Superior temporal gyrus (tissue), 1 donor: ENCODE data around the gene NOXA1.

ENCODE experiments used
- DNase-seq: peaks from one replicate; pipeline ENCODE4 v3.0.0-alpha.2; 2016; ENCODE audit errors: extremely low spot score

NOXA1 gene

DNA sequence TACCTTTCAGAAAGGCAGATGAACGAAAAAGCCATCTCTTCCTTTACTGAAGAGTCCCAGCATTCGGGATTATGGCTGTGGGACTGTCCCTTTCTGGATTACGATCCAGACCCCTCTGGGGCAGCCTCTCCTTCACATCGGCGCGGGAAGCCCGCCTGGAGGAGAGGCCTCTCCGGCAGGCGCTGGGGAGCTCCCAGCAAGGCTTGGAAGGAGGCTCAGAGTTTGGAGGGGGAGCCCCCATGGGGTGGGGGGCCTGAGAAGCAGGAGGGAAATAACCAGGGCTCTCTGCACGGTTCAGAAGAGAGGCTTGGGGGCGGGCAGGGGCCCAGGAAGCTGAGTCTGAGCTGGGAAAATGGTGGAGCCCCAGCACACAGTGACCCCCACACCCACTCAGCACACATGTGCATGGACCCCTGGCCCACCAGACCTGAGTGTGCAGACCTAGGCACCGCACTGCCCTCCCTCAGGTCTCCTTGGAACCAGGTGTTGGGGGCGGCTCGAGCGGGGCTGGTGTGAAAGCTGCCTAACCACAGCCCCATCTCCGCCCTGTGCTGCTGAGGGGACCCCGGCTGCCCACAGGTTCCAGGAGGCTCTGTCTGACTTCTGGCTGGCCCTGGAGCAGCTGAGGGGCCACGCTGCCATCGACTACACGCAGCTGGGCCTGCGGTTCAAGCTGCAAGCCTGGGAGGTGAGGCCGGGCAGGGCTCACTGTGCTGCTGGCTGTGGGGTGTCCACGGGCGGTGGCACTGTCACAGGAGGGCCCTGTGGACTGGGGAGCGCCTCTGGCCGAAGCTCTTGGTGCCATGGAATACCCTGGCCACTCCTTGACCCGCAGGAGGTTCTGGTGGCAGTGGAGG lies 4.5 kb downstream of the NOXA1 start:
- DNase-seq, result no peak

DNA sequence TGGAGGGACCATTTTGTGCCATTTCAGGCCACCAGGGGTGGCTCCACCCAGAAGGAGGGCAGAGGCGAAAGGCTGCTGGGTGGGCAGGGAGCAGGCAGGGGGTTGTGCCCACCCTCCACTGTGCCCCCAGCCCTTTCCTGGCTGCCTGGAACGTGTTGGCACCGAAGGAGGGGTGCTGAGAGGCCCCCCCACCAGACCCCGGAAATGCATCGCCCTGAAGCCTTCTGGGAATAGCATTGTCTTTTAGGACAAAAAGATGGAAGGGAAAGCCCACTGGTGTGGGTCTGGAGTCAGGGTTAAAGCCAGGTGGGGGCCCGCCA lies 5.1 kb downstream of the NOXA1 start:
- DNase-seq, result no peak

DNA sequence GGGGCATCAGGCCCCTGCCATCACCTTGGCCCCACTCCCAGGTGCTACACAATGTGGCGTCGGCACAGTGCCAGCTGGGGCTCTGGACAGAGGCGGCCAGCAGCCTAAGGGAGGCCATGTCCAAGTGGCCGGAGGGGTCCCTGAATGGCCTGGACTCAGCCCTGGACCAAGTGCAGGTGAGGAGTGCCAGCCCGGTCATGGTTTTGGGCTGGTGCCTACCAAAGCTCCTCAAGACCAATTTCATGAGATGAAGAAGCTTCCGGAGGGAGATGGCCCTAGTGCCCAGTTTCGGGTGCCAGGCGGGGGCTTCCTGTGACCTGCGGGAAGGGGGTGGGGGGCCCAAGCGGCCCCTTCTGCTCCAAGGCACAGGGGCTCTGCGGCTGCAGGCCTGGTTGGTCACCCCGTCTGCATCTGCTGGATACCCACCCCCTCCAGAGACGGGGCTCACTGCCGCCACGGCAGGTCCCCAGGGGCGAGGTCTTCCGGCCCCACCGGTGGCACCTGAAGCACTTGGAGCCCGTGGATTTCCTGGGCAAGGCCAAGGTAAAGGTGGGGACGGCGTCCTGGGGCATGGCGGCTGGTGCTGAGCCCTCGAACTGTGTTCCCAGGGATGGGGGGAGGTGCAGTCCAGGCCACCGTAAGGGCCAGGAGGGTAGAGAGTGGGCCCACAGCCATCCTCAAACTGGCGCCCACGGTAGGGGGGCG lies 5.8 kb downstream of the NOXA1 start:
- no peak for DNase-seq

GRCh38 chr9:137429546-137429890 lies 6.3 kb downstream of the NOXA1 start:
- no peak for DNase-seq

- DNase-seq, result no peak
Observed at GRCh38 chr9:137429974-137430722, 7.0 kb downstream of the NOXA1 start.

- no peak for DNase-seq
Observed at GRCh38 chr9:137430723-137431415, 7.7 kb downstream of the NOXA1 start.

DNA sequence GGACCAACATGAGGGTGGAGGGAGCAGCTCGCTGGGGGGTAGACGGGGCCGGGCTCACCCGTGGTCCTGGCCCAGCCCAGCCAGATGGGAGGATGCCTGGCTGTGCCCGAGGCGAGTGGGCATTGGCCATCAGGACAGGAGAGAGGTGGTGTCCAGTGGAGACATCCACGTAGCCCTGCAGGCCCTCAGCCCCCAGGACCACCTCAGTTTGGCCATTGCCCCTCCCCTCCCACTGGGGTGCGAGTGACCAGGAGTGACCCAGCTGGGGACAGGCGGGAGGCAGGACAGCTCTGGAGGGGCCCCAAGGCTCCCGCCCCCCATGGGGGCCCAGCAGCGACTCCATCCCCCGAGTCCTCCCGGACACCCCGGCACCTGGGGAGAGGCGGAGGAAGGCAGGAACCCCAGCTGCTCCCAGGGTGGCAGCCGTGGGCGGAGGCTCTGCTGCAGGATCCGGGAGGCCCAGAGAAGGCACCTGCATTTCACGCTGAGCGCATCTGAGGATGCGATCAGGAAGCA lies 8.3 kb downstream of the NOXA1 start:
- DNase-seq, result no peak

DNA sequence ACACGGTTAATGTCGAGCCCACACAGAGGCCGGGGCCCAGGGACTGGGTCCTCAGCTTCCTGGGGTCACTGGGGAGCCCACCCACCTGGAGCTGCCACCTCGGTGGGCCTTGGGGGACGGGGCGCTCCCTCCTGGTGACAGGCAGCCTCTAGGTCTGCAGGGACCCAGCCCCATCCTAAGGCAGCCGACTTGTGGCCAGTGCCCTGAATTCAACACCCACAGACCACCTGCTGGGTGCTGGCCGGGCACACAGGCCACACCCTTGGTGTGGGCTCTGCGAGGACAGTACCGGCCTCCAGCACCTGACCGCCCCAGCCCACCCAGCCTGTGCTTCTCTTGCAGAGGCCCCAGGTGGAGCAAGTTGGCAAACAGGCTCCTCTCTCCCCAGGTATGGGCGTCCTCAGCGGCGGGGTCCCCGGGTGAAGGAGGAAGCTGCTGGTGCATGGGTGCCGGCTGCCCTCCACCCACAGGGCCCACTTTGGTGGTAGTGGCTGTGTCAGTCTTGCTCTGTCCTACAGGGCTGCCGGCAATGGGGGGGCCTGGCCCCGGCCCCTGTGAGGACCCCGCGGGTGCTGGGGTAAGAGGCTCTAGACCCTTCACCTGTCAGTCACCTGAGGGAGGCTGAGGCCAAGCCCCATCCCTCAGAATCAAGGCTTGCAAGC lies 9.6 kb downstream of the NOXA1 start:
- no peak for DNase-seq

DNA sequence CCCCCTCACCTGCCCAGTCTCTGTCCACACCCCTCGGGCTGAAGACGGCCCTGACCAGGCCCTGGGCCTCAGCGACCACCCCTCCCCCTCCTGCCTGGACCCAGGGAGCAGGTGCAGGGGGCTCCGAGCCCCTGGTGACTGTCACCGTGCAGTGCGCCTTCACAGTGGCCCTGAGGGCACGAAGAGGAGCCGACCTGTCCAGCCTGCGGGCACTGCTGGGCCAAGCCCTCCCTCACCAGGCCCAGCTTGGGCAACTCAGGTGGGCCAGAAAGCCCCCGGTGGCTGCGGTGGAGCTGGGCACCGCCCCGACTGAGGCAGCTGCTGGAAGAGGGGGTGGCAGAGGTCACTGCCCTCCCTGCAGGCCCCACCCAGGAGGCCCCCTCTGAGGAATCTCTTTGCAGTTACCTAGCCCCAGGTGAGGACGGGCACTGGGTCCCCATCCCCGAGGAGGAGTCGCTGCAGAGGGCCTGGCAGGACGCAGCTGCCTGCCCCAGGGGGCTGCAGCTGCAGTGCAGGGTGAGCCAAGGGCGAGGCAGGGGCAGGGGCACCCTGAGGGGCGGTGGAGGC lies 10.2 kb downstream of the NOXA1 start:
- DNase-seq, result no peak

DNA sequence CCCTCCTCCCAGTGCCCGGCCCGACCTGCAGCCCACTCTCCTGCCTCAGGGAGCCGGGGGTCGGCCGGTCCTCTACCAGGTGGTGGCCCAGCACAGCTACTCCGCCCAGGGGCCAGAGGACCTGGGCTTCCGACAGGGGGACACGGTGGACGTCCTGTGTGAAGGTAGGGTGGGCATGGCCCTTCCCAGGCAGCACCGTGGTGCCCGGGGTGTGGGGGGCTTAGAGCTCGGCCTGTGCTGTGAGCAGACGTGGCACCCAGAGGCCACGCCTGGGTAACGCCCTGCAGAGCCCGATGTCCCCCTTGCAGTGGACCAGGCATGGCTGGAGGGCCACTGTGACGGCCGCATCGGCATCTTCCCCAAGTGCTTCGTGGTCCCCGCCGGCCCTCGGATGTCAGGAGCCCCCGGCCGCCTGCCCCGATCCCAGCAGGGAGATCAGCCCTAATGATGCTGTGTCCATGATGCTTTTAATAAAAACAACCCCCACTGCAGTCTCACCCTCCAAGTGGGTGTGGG lies 10.8 kb downstream of the NOXA1 start:
- DNase-seq, result no peak

- no peak for DNase-seq
Observed at GRCh38 chr9:137434498-137435380, 11.5 kb downstream of the NOXA1 start.

DNA sequence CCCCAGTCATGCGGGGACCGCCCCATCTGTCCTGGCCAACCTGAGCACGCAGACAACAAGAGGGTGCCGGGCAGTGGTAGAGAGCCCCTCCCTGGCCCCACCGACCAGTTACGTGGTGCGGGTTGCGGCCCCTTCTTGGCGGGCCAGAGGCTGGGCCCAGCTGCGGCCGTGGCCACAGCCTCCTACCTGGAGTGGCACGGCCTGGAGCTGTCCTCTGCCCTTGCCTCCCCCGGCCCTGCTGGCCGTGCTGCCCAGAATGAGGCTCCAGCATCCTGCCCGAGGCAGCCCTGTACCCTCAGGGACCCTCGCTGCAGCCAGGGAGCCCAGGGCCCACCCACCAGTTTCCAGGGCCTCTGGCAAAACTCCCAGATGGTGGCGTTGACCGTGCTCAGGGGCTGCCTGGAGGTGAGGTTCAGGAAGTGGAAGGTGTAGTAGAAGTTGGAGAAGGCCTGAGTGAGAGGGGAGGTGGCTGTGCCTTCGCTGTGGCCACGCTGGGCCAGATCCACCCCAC lies 12.2 kb downstream of the NOXA1 start:
- DNase-seq, result no peak

DNA sequence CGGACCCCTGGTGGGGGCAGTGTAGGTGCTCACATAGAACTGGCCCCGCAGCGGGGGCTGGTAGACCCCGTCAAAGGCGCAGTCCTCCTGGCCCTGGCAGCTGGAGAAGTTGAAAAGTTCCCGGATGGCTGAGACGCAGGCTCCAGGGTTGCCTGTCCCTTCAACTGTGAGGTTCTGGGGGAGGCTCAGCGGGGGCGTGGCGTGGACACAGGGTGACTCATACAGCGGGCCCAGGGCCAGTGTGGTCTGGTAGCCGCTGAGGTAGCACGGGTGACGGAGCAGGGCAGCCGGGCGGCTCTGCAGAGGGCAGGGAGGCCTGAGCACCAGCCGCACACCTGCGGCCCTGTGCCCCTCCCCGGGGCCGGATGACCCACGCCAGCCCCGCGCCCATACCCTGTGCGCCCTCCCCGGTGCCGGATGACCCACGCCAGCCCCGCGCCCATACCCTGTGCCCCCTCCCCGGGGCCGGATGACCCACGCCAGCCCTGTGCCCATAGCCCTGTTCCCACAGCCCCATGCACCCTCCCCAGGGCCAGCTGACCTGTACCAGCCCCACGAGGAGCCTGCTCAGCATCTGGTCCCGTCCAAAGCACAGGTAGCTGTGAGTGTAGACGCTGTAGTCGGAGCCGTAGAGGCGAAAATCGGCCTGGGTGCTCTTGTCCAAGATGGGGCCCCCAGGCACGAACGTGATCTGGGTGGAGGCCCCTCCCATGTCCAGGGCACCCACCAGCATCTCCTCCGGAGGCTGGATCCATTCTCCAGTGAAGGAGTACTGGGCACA lies 13.0 kb downstream of the NOXA1 start:
- no peak for DNase-seq

DNA sequence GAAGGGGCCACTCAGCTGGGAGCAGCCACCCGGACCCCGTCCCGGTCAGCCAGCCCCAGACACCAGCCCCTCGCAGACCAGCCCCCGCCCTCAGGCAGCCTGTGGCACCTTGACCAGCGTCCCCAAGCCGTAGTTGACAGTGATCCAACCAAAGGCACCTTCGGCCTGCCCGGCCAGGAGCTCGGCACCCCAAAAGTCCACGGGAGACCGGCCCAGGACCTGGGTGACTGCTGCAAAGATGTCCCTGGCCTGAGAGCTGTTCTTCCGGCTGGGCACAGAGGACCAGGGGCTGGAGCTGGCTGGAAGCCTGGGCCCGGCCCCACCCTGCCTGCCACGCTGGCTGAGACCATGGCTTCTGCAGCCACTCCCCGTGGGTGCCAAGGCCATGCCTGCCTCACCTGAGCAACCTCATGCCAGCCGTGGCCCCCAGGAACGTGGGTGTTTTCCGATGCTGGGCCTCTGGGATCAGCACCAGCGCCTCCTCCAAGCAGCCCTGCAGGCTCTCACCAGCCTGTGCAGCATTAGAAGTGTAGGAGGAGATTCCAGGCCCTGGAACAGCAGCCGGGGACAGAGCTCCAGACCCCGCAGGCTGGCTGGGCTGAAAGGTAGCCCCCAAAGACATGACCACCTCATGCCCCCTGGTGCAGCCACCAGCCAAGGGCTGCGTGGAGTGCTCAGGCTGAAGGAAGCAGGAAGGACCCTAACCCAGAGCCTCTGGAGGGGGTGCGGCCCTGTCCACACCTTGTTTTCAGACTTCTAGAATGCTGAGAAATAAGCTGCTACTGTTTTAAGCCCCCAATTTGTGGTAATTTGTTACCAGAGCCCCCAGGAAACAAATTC lies 13.8 kb downstream of the NOXA1 start:
- no peak for DNase-seq

DNA sequence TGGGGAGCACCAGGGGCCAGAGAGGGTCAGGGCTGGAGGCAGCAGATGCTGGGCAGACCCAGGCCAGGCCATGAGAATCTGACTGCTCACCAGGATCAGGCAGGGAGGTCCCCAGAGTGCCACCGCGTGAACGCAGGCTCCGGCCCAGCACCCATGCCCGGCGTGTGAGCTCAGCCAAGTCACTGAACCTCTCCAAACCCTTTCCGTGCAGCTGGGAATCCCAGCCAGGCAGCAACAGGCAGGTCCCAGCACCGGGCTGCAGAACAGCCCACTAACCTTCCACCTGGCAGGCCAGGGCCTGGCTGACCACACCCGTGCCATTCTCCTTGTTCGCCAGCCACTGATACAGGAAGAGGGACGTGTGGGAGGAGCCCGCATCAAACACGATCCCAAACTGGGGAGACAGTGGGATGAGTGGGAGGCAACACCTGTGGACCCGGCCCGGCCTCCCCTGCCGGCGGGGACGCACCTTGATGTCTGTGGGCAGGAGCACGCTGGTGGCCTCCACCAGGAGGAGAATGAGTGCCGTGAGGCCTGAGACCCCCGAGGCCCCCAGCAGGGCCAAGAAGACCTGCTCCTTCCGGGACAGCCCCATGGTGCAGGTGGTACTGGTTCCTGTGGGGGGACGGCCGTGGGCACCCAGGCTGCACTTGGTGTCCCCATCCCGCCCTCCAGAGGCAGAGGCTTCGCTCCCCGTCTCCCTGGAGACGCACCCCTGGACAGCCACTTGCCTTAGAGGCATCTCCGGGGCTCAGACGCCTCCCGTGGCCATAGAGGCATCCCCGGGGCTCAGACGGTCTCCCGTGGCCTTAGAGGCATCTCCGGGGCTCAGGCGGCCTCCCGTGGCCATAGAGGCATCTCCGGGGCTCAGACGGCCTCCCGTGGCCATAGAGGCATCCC lies 14.7 kb downstream of the NOXA1 start:
- no peak for DNase-seq

GRCh38 chr9:137438591-137439157 lies 15.5 kb downstream of the NOXA1 start:
- no peak for DNase-seq
